PC-3 (cell line): Measurements from ENCODE around the gene NEMP2. TPM values are rescaled to one million over a fixed set of nuclear protein-coding genes. Genes with fewer than 3 reads are reported as not detected.

ENCODE experiments used
- ATAC-seq: fragments of 200-7000 bp; cut with Tn5 transposase; 2 replicates; pipeline ENCODE4 v1.9.1; 2020; ENCODE audit warnings: mild to moderate bottlenecking, moderate library complexity
- BruUV-seq: library from RNA; stranded (reverse); fragments of 400-500 nt; replicated peaks from 2 replicates; lab custom pipeline; 2021; lab: Mats Ljungman, UMichigan
- CTCF ChIA-PET: fragments of 300-600 bp; sonication (Branson Sonifier 250); formaldehyde crosslinking; loops from one replicate; lab custom pipeline; 2022; ENCODE audit warnings: antibody characterized with exemption; lab: Charles Lee
- POLR2A ChIA-PET: fragments of 300-600 bp; sonication (Branson Sonifier 250); formaldehyde crosslinking; loops from one replicate; lab custom pipeline; 2022; ENCODE audit warnings: antibody characterized with exemption; ENCODE audit not compliant: unreplicated experiment; lab: Charles Lee
- DNase-seq: peaks from one replicate; pipeline ENCODE4 v3.0.0-alpha.2; 2015
- H2AFZ ChIP-seq: fragments of 300-600 bp; sonication (generic); 2 replicates; pipeline ENCODE4 v1.6.0; 2016; ENCODE audit warnings: antibody characterized with exemption, low read length
- H3F3A ChIP-seq: fragments of 300-600 bp; sonication (generic); one replicate; pipeline ENCODE4 v1.6.0; 2017; ENCODE audit warnings: antibody characterized with exemption, low read length, control low read depth, mild to moderate bottlenecking; ENCODE audit not compliant: unreplicated experiment
- H3K27ac ChIP-seq: fragments of 300-600 bp; sonication (generic); 2 replicates; pipeline ENCODE4 v1.5.1; 2016; ENCODE audit warnings: mild to moderate bottlenecking, low read length
- H3K27me3 ChIP-seq: fragments of 300-600 bp; sonication (generic); 2 replicates; pipeline ENCODE4 v1.6.1; 2016; ENCODE audit warnings: low read length, mixed read lengths
- H3K36me3 ChIP-seq: fragments of 300-600 bp; sonication (generic); 2 replicates; pipeline ENCODE4 v1.6.1; 2016; ENCODE audit warnings: low read depth, mixed run types, low read length, mixed read lengths
- H3K4me1 ChIP-seq: fragments of 300-600 bp; sonication (generic); 2 replicates; pipeline ENCODE4 v1.5.1; 2016; ENCODE audit warnings: low read length; ENCODE audit not compliant: insufficient read depth
- H3K4me2 ChIP-seq: fragments of 300-600 bp; sonication (generic); 2 replicates; pipeline ENCODE4 v1.6.0; 2016; ENCODE audit warnings: low read length
- H3K4me3 ChIP-seq: fragments of 300-600 bp; sonication (generic); 2 replicates; pipeline ENCODE4 v1.5.1; 2016; ENCODE audit warnings: mild to moderate bottlenecking, low read length, mixed read lengths
- H3K79me2 ChIP-seq: fragments of 300-600 bp; sonication (generic); 2 replicates; pipeline ENCODE4 v1.6.1; 2017; ENCODE audit warnings: low read length, mixed read lengths
- H3K9ac ChIP-seq: fragments of 300-600 bp; sonication (generic); 2 replicates; pipeline ENCODE4 v1.6.0; 2016; ENCODE audit warnings: mild to moderate bottlenecking, low read length
- H3K9me2 ChIP-seq: fragments of 300-600 bp; sonication (generic); replicated peaks from 2 replicates; pipeline ENCODE4 v1.6.1; 2016; ENCODE audit warnings: mixed run types, low read length, mixed read lengths
- H3K9me3 ChIP-seq: fragments of 300-600 bp; sonication (generic); 2 replicates; pipeline ENCODE4 v1.6.1; 2016; ENCODE audit warnings: low read length, mixed read lengths
- H4K20me1 ChIP-seq: fragments of 300-600 bp; sonication (generic); 2 replicates; pipeline ENCODE4 v1.6.1; 2016; ENCODE audit warnings: low read length, mixed read lengths
- EZH2 ChIP-seq: fragments of 300-600 bp; sonication (generic); IDR thresholded peaks from one replicate; pipeline ENCODE4 v1.6.1; 2017; ENCODE audit warnings: antibody characterized with exemption, mild to moderate bottlenecking, low read length; ENCODE audit not compliant: unreplicated experiment
- EZH2phosphoT487 ChIP-seq: fragments of 300-600 bp; sonication (generic); IDR thresholded peaks from 2 replicates; pipeline ENCODE4 v1.6.1; 2018; ENCODE audit warnings: mild to moderate bottlenecking, antibody characterized with exemption, low read length, borderline replicate concordance
- intact Hi-C: fragments of 100-400 bp; cut with micrococcal nuclease; formaldehyde crosslinking; loops from 2 replicates; pipeline ENCODE4 v1.9.0; 2023
- total RNA-seq: library from RNA; depleted of rRNA; stranded (reverse); fragments of >200 nt; gene quantifications from 2 replicates; pipeline ENCODE4 v1.2.3, GENCODE V29; 2014
- TF ChIP-seq, protein P1 (sequence below): fragments of 300-600 bp; sonication (generic); conservative IDR thresholded peaks from 2 replicates; pipeline ENCODE4 v1.5.1; 2017; ENCODE audit warnings: antibody characterized with exemption, low read depth, mild to moderate bottlenecking, low read length

Gene NEMP2
- total RNA-seq, 1 experiment from 2014 or later: 3.8 TPM

DNA sequence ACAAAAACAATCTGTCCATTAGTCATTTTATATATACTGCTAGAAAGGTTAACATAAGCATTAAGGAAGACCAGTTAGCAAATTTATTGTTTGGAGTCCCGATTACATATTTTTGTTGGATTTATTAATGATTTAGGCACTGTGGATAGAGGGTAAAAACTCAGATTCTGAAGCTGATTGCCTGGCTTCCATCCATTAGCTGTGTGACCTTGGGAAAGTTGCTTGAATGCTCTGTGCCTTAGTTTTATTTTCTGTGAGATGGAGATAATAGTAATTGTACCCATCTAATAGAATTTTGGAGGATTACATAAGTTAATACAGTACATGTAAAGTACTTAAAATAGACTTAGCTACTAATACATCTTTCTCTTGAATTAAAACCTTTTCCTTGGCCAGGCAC lies 36.3 kb upstream of the NEMP2 start:
- CTCF ChIA-PET: no interaction called here
- H3K27ac ChIP-seq: peak overlapping the region; percentile 66

DNA sequence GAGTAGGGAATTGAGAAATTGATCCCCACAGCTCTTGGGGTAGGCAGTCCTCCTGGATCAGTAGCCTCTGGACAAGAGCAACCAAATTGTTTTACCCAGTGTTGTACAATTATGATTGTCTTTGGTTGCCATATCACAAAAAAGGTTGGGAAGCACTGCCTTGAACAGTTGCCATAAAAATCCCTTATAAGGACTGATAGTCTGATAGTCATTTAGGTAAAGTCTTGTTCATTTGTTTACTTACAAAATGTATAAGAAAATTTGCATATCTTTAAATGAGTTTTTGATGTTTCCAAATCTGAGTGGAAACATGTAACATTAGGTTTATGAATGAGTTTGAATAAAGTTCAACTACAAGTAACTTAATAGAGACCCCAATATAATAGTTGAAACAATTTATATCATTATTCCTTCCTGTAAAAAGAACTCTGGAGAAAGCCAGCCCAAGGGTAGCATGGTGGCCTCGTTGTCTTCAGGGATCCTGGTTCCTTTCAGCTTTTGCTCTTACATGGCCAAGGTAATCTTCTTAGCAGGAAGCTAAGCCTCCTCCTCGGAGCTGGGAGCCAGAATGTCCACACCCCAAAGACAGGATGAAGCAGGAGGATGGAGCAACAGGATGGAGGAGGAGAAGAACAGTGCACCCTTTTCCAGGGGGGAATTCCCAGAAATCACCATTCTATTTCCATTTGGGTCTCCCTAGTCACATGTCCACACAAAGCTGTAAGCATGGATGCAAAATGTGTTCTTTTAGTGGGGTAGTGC lies 35.7 kb upstream of the NEMP2 start:
- Histone ChIP-seq H3F3A (no peaks in the 10 kb centered on the region), H2AFZ (no peak overlapping the region), H3K4me3 (no peak overlapping the region), H3K9ac (no peak overlapping the region), H3K9me3 (no peaks in the 10 kb centered on the region), H4K20me1 (no peaks in the 10 kb centered on the region), H3K36me3 (no peaks in the 10 kb centered on the region), H3K79me2 (no peaks in the 10 kb centered on the region), H3K27me3 (no peaks in the 10 kb centered on the region), H3K27ac (no peak overlapping the region; the same call in 1 of the 2 replicates), H3K4me2 (no peak overlapping the region), H3K4me1 (peaks cover 18% of the 10 kb centered on the region), H3K9me2 (no peaks in the 10 kb centered on the region)
- ATAC-seq (no peak), DNase-seq (no peak)
- intact Hi-C loops: loop anchor here (2.0 kb wide), 2 partner anchors 35 to 79 kb away; partner anchors contain the start of genes NAB1 and NEMP2
- ChIA-PET CTCF (no interaction called here), POLR2A (interaction anchor here (0.6 kb wide), 1 partner anchor 37 kb away, joined by 4 read pairs; no protein-coding TSS in a partner anchor)
- no TSS peak for BruUV-seq
- TF ChIP-seq EZH2phosphoT487 (no peak), EZH2 (no peak)
- TF ChIP-seq, protein P1, sequence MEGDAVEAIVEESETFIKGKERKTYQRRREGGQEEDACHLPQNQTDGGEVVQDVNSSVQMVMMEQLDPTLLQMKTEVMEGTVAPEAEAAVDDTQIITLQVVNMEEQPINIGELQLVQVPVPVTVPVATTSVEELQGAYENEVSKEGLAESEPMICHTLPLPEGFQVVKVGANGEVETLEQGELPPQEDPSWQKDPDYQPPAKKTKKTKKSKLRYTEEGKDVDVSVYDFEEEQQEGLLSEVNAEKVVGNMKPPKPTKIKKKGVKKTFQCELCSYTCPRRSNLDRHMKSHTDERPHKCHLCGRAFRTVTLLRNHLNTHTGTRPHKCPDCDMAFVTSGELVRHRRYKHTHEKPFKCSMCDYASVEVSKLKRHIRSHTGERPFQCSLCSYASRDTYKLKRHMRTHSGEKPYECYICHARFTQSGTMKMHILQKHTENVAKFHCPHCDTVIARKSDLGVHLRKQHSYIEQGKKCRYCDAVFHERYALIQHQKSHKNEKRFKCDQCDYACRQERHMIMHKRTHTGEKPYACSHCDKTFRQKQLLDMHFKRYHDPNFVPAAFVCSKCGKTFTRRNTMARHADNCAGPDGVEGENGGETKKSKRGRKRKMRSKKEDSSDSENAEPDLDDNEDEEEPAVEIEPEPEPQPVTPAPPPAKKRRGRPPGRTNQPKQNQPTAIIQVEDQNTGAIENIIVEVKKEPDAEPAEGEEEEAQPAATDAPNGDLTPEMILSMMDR: no peak

More for the DNA sequence above, 36.3 kb upstream of the NEMP2 start:
- POLR2A ChIA-PET: interaction anchor here (0.6 kb wide), 1 partner anchor 68 kb away, joined by 5 read pairs; no protein-coding TSS in a partner anchor
- H3K9me2 ChIP-seq: no peaks in the 10 kb centered on the region
- no peak for TF ChIP-seq EZH2phosphoT487
- TF ChIP-seq, protein P1: no peak
- TF ChIP-seq EZH2: no peak
- H3K4me1 ChIP-seq: peaks cover 18% of the 10 kb centered on the region
- no peak overlapping the region for H3K9ac ChIP-seq
- no peaks in the 10 kb centered on the region for H3K27me3 ChIP-seq
- ATAC-seq: no peak
- H4K20me1 ChIP-seq: no peaks in the 10 kb centered on the region
- no peaks in the 10 kb centered on the region for H3F3A ChIP-seq
- DNase-seq: no peak
- no peak overlapping the region for H3K4me3 ChIP-seq
- BruUV-seq: TSS peak; percentile 68
- H3K9me3 ChIP-seq: no peaks in the 10 kb centered on the region
- intact Hi-C loops: loop anchor here (2.0 kb wide), 2 partner anchors 36 to 78 kb away; partner anchors contain the start of genes NAB1 and NEMP2
- no peak overlapping the region for H3K4me2 ChIP-seq
- no peaks in the 10 kb centered on the region for H3K79me2 ChIP-seq
- no peak overlapping the region for H2AFZ ChIP-seq
- no peaks in the 10 kb centered on the region for H3K36me3 ChIP-seq

DNA sequence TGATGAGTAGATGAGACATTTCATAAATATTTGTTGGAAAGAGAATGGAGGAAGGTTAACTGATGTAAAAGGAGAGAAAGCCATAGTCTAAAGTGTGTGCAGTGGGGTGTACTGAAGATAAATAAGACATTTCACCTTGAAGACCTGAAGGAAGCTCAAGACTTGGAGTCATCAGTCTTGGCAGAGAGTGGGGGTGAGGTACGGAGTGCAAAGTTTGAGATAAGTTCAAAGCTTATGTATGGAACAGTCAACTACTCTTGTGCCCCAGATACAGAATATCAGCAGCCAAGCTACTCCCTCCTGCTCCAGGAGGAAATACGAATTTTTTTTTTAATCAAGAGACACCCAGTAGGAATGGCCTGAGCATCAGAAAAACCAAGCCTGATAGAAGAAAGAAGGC lies 30.3 kb upstream of the NEMP2 start:
- ATAC-seq (no peak), DNase-seq (no peak)
- Histone ChIP-seq H3K9me3 (no peaks in the 10 kb centered on the region), H3K9ac (no peak overlapping the region), H2AFZ (no peak overlapping the region), H3K9me2 (no peaks in the 10 kb centered on the region), H3K79me2 (no peaks in the 10 kb centered on the region), H3K27ac (no peak overlapping the region), H4K20me1 (no peaks in the 10 kb centered on the region), H3K4me3 (no peak overlapping the region), H3F3A (no peaks in the 10 kb centered on the region), H3K36me3 (no peaks in the 10 kb centered on the region), H3K4me1 (no peaks in the 10 kb centered on the region), H3K27me3 (no peaks in the 10 kb centered on the region), H3K4me2 (no peak overlapping the region)
- TF ChIP-seq EZH2 (no peak), EZH2phosphoT487 (no peak)
- TF ChIP-seq, protein P1: no peak
- ChIA-PET POLR2A (no interaction called here), CTCF (no interaction called here)
- intact Hi-C loops: no loop called here
- no TSS peak for BruUV-seq
